ENCODE data around the gene UACA.
"Not testable (repeated sequence)": the region's sequence is repeated elsewhere in the genome, so short reads cannot be mapped to it uniquely, and the experiment has no call there.

The UACA gene, protein sequence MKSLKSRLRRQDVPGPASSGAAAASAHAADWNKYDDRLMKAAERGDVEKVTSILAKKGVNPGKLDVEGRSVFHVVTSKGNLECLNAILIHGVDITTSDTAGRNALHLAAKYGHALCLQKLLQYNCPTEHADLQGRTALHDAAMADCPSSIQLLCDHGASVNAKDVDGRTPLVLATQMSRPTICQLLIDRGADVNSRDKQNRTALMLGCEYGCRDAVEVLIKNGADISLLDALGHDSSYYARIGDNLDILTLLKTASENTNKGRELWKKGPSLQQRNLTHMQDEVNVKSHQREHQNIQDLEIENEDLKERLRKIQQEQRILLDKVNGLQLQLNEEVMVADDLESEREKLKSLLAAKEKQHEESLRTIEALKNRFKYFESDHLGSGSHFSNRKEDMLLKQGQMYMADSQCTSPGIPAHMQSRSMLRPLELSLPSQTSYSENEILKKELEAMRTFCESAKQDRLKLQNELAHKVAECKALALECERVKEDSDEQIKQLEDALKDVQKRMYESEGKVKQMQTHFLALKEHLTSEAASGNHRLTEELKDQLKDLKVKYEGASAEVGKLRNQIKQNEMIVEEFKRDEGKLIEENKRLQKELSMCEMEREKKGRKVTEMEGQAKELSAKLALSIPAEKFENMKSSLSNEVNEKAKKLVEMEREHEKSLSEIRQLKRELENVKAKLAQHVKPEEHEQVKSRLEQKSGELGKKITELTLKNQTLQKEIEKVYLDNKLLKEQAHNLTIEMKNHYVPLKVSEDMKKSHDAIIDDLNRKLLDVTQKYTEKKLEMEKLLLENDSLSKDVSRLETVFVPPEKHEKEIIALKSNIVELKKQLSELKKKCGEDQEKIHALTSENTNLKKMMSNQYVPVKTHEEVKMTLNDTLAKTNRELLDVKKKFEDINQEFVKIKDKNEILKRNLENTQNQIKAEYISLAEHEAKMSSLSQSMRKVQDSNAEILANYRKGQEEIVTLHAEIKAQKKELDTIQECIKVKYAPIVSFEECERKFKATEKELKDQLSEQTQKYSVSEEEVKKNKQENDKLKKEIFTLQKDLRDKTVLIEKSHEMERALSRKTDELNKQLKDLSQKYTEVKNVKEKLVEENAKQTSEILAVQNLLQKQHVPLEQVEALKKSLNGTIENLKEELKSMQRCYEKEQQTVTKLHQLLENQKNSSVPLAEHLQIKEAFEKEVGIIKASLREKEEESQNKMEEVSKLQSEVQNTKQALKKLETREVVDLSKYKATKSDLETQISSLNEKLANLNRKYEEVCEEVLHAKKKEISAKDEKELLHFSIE (N-terminal part only)

GRCh38 chr15:70763120-70763949 is at the start of gene UACA:
Gene UACA (minus strand): TSS chr15:70763558. CDS start chr15:70763407, 151 bp downstream.
- DNase-seq, result peak; percentile 74

DNA sequence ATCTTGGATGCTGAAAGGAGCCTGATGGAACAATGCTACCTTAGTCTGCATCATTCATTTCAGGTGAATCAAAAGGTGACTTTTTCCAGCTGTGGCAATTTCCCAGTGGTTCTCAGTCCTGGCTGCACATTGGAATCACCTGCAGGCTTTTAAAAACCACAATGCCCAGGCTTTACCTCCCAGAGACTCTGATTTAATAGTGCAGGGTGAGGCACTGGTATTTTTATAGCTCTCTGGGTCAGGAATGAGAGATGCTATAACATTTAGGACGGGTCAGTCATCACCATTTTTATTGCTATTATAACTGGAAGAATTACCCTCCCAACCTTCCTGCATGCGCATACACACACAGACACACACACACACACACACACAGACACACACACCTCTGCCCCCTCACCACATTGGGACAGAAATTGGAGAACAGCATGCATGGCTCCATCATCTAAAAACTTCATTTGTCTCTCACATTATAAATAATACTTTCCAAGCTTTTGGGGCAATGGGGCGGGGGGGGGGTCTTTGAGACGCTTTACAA is 49.5 kb upstream of the UACA start:
- DNase-seq, result no peak

- DNase-seq, result no peak
Measured at GRCh38 chr15:70810916-70811578, 47.7 kb upstream of the UACA start.

- no peak for DNase-seq
Measured at GRCh38 chr15:70806992-70807712, 43.8 kb upstream of the UACA start.

- not testable (repeated sequence) for DNase-seq
Measured at GRCh38 chr15:70804388-70804787, 41.0 kb upstream of the UACA start.

- DNase-seq, result no peak
Measured at GRCh38 chr15:70802629-70803028, 39.3 kb upstream of the UACA start.

- no peak for DNase-seq
Measured at GRCh38 chr15:70801109-70801508, 37.8 kb upstream of the UACA start.

- no peak for DNase-seq
Measured at GRCh38 chr15:70799667-70800450, 36.5 kb upstream of the UACA start.

GRCh38 chr15:70797464-70797863 is 34.1 kb upstream of the UACA start:
- no peak for DNase-seq

- DNase-seq, result no peak
Measured at GRCh38 chr15:70796516-70797310, 33.4 kb upstream of the UACA start.

DNA sequence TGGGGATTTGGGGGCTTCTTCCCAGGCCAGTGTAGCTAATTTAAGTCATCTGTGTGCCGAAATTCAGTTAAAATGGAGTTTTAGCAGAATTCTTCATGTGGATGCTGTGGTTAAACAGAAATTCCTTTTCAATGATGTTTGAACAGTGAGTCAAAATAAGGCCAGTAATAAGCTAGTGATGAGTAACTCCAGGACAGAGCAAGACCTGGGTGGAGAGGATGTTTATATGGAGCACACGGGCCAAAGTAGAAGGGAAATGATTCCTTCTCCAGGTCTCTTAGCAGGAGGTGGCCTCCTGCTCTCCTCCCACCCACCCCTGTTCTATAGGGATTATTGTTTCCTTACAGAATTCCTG is 31.9 kb upstream of the UACA start:
- DNase-seq, result no peak

- DNase-seq, result no peak
Measured at GRCh38 chr15:70794596-70795310, 31.4 kb upstream of the UACA start.

DNA sequence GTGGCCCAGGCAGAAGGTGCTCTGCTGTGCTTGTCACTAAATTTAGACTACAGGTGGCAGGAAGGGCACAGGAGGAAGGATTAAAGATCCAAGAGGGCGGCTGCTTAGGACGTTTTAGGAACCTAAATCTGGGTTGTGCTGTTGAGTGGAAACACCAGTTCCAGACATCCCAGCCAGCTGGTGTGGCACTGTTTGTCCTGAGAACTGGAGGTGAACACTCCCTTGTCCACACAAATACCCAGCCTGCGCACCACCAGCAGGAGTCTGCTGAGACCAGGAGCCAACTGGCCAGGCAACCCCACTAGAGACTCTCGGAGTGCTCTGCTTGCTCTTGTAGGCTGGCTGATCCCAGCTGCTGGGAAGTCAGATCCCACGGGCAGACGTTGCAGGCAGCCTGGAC is 30.3 kb upstream of the UACA start:
- no peak for DNase-seq

GRCh38 chr15:70792171-70792573 is 28.8 kb upstream of the UACA start:
- no peak for DNase-seq

GRCh38 chr15:70791259-70791658 is 27.9 kb upstream of the UACA start:
- DNase-seq, result no peak

GRCh38 chr15:70789213-70789612 is 25.9 kb upstream of the UACA start:
- no peak for DNase-seq

GRCh38 chr15:70788114-70789049 is 25.0 kb upstream of the UACA start:
- DNase-seq, result no peak
